GM19239 (cell line): ENCODE measurements around the gene PTPRN2.
"Not testable (repeated sequence)": the region's sequence is repeated elsewhere in the genome, so short reads cannot be mapped to it uniquely, and the experiment has no call there.

Source experiments
- DNase-seq: peaks from one replicate; pipeline ENCODE4 v3.0.0; 2011; ENCODE audit warnings: low spot score; ENCODE audit not compliant: insufficient read length
- FAIRE-seq: peaks from 2 replicates; lab custom pipeline; 2011; peaks lifted over from hg19 to GRCh38; lab: Jason Lieb, UNC

The PTPRN2 gene

GRCh38 chr7:158257001-158257400, 330.6 kb downstream of the PTPRN2 start:
- FAIRE-seq, result no peak
- DNase-seq, result no peak

- DNase-seq (no peak), FAIRE-seq (no peak)
Measured at GRCh38 chr7:158256091-158256816, 331.4 kb downstream of the PTPRN2 start.

GRCh38 chr7:158255558-158255957, 332.1 kb downstream of the PTPRN2 start:
- DNase-seq (no peak), FAIRE-seq (no peak)

GRCh38 chr7:158255156-158255555, 332.5 kb downstream of the PTPRN2 start:
- FAIRE-seq (no peak), DNase-seq (no peak)

GRCh38 chr7:158253670-158254045, 334.0 kb downstream of the PTPRN2 start:
- FAIRE-seq, DNase-seq: not testable (repeated sequence)

- no peak for DNase-seq
- FAIRE-seq, result no peak
Measured at GRCh38 chr7:158252837-158253669, 334.6 kb downstream of the PTPRN2 start.

GRCh38 chr7:158252081-158252836, 335.4 kb downstream of the PTPRN2 start:
- DNase-seq, result no peak
- FAIRE-seq, result no peak

- FAIRE-seq (no peak), DNase-seq (no peak)
Measured at GRCh38 chr7:158251061-158251965, 336.3 kb downstream of the PTPRN2 start.

- DNase-seq (no peak), FAIRE-seq (no peak)
Measured at GRCh38 chr7:158249692-158250091, 337.9 kb downstream of the PTPRN2 start.

GRCh38 chr7:158248816-158249215, 338.8 kb downstream of the PTPRN2 start:
- FAIRE-seq (no peak), DNase-seq (no peak)

GRCh38 chr7:158247758-158248487, 339.7 kb downstream of the PTPRN2 start:
- DNase-seq, result no peak
- FAIRE-seq, result no peak

GRCh38 chr7:158246960-158247673, 340.5 kb downstream of the PTPRN2 start:
- no peak for FAIRE-seq
- no peak for DNase-seq

GRCh38 chr7:158246272-158246959, 341.2 kb downstream of the PTPRN2 start:
- DNase-seq (no peak), FAIRE-seq (no peak)

- no peak for DNase-seq
- no peak for FAIRE-seq
Measured at GRCh38 chr7:158245724-158246041, 341.9 kb downstream of the PTPRN2 start.

GRCh38 chr7:158244873-158245723, 342.5 kb downstream of the PTPRN2 start:
- FAIRE-seq (no peak), DNase-seq (no peak)

- DNase-seq (no peak), FAIRE-seq (no peak)
Measured at GRCh38 chr7:158244430-158244829, 343.2 kb downstream of the PTPRN2 start.

GRCh38 chr7:158241919-158242318, 345.7 kb downstream of the PTPRN2 start:
- DNase-seq, result no peak
- FAIRE-seq, result no peak
